SK-N-SH (cell line): ENCODE measurements around the gene ANK2. TPM values are rescaled to one million over a fixed set of nuclear protein-coding genes. Genes with fewer than 3 reads are reported as not detected.

Source experiments
- CTCF ChIA-PET: fragments of 300-600, 350-600 bp; formaldehyde crosslinking; extraction: SDS; loops from one replicate; lab custom pipeline; 2021; lab: Yijun Ruan, JAX
- POLR2A ChIA-PET: fragments of 350-600 bp; sonication (Branson Sonifier 250); formaldehyde crosslinking; extraction: SDS; loops from one replicate; lab custom pipeline; 2020; ENCODE audit warnings: antibody characterized with exemption, inconsistent platforms; lab: Yijun Ruan, JAX
- DNase-seq: peaks from one replicate; pipeline ENCODE4 v3.0.0; 2012
- H2AFZ ChIP-seq: fragments of 200-600 bp; sonication (generic); 2 replicates; pipeline ENCODE4 v1.8.1; 2016; ENCODE audit warnings: antibody characterized with exemption, mild to moderate bottlenecking, low read depth
- H3F3A ChIP-seq: fragments of 200-600 bp; sonication (generic); replicated peaks from 2 replicates; pipeline ENCODE3; 2016; ENCODE audit warnings: antibody characterized with exemption, mild to moderate bottlenecking; ENCODE audit not compliant: insufficient read depth
- H3K27ac ChIP-seq, 2 experiments: fragments of 200-500 bp in 1 of 2; fragments of 200-600 bp in 1 of 2; sonication (Bioruptor generic) in 1 of 2; sonication (generic), shearing (Covaris generic) in 1 of 2; 2 replicates each; pipeline versions ENCODE4 v1.5.1 to v1.6.1; 2014 to 2016; ENCODE audit warnings: low read depth in 2 of 2, inconsistent platforms in 1 of 2, low read length in 1 of 2, mild to moderate bottlenecking in 1 of 2, mixed read lengths in 1 of 2
- H3K27me3 ChIP-seq: fragments of 200-600 bp; sonication (generic), shearing (Covaris generic); 2 replicates; pipeline ENCODE4 v1.6.1; 2016; ENCODE audit warnings: mixed run types; ENCODE audit not compliant: insufficient read depth
- H3K36me3 ChIP-seq, 2 experiments: fragments of 200-500 bp in 1 of 2; fragments of 200-600 bp in 1 of 2; sonication (Bioruptor generic) in 1 of 2; sonication (generic) in 1 of 2; replicated peaks in 1 of 2; 2 replicates each; pipeline versions ENCODE3 to v1.5.1; 2014 to 2016; ENCODE audit warnings: low read length in 1 of 2, mild to moderate bottlenecking in 1 of 2; ENCODE audit not compliant: insufficient read depth in 2 of 2, control insufficient read depth in 1 of 2
- H3K4me1 ChIP-seq, 2 experiments: fragments of 200-500 bp in 1 of 2; fragments of 200-600 bp in 1 of 2; sonication (Bioruptor generic) in 1 of 2; sonication (generic), shearing (Covaris generic) in 1 of 2; 2 replicates each; pipeline versions ENCODE4 v1.5.1 to v1.6.1; 2014 to 2016; ENCODE audit warnings: low read depth in 1 of 2, low read length in 1 of 2, mixed run types in 1 of 2; ENCODE audit not compliant: insufficient read depth in 2 of 2, control insufficient read depth in 1 of 2
- H3K4me2 ChIP-seq: fragments of 200-600 bp; sonication (generic), shearing (Covaris generic); 2 replicates; pipeline ENCODE4 v1.6.1; 2017; ENCODE audit warnings: mixed run types
- H3K4me3 ChIP-seq, 2 experiments: fragments of 200-500 bp in 1 of 2; fragments of 200-600 bp in 1 of 2; sonication (Bioruptor generic) in 1 of 2; sonication (generic), shearing (Covaris generic) in 1 of 2; 2 replicates each; pipeline versions ENCODE4 v1.5.1 to v1.8.1; 2014 to 2016; ENCODE audit warnings: low read depth in 2 of 2, inconsistent platforms in 1 of 2, low read length in 1 of 2, mild to moderate bottlenecking in 1 of 2, mixed read lengths in 1 of 2, moderate library complexity in 1 of 2
- H3K79me2 ChIP-seq: fragments of 200-600 bp; sonication (generic); 2 replicates; pipeline ENCODE4 v1.8.1; 2017; ENCODE audit warnings: mild to moderate bottlenecking; ENCODE audit not compliant: insufficient read depth
- H3K9ac ChIP-seq: fragments of 200-600 bp; sonication (generic); 2 replicates; pipeline ENCODE4 v1.6.1; 2017; ENCODE audit warnings: mixed run types
- H3K9me2 ChIP-seq: fragments of 200-600 bp; sonication (generic); 2 replicates; pipeline ENCODE4 v1.6.1; 2017; ENCODE audit warnings: mixed run types
- H3K9me3 ChIP-seq: fragments of 200-600 bp; sonication (generic); 2 replicates; pipeline ENCODE4 v1.6.1; 2017; ENCODE audit warnings: mixed run types, mild to moderate bottlenecking, moderate library complexity
- H4K20me1 ChIP-seq: fragments of 200-600 bp; sonication (generic); 2 replicates; pipeline ENCODE4 v1.6.1; 2017; ENCODE audit warnings: mild to moderate bottlenecking, mixed run types; ENCODE audit not compliant: insufficient read depth
- EP300 ChIP-seq, 2 experiments: IDR thresholded peaks; 2 replicates each; pipeline versions ENCODE4 v1.4.0 to v1.6.1; 2012; ENCODE audit warnings: borderline replicate concordance in 1 of 2, low read depth in 1 of 2, low read length in 1 of 2
- EZH2phosphoT487 ChIP-seq: fragments of 200-600 bp; sonication (generic); IDR thresholded peaks from 2 replicates; pipeline ENCODE4 v1.6.1; 2017; ENCODE audit warnings: low read depth, mixed run types, mild to moderate bottlenecking, antibody characterized with exemption, moderate library complexity, borderline replicate concordance
- FOXJ3 ChIP-seq: sonication (generic); formaldehyde crosslinking; IDR thresholded peaks from 2 replicates; pipeline ENCODE4 v1.5.1; 2020; ENCODE audit warnings: mild to moderate bottlenecking, missing genetic modification reagents
- FOXM1 ChIP-seq: IDR thresholded peaks from 2 replicates; pipeline ENCODE4 v1.4.0; 2012; ENCODE audit warnings: low read depth, mild to moderate bottlenecking
- MEF2A ChIP-seq: IDR thresholded peaks from 2 replicates; pipeline ENCODE4 v1.4.0; 2012; ENCODE audit warnings: low read depth, borderline replicate concordance
- NFIC ChIP-seq: IDR thresholded peaks from 2 replicates; pipeline ENCODE4 v1.4.0; 2012; ENCODE audit warnings: borderline replicate concordance
- POLR2AphosphoS5 ChIP-seq: IDR thresholded peaks from 2 replicates; pipeline ENCODE4 v1.6.1; 2012; ENCODE audit warnings: low read depth, low read length
- RXRA ChIP-seq: IDR thresholded peaks from 2 replicates; pipeline ENCODE4 v1.4.0; 2012; ENCODE audit warnings: low read depth, mild to moderate bottlenecking, borderline replicate concordance
- SIN3A ChIP-seq: IDR thresholded peaks from 2 replicates; pipeline ENCODE4 v1.6.1; 2012; ENCODE audit warnings: low read depth, mild to moderate bottlenecking, low read length, moderate library complexity, borderline replicate concordance
- TCF12 ChIP-seq: IDR thresholded peaks from 2 replicates; pipeline ENCODE4 v1.4.0; 2012
- TEAD4 ChIP-seq: IDR thresholded peaks from 2 replicates; pipeline ENCODE4 v1.4.0; 2012; ENCODE audit warnings: mild to moderate bottlenecking, borderline replicate concordance; ENCODE audit not compliant: insufficient read depth
- ZBTB33 ChIP-seq: IDR thresholded peaks from 2 replicates; pipeline ENCODE4 v1.4.0; 2012; ENCODE audit warnings: low read depth, borderline replicate concordance
- WGBS: methylation state at CpG from one replicate; pipeline ENCODE4 v1.1.6; 2017; ENCODE audit warnings: low lambda C conversion rate; 5-methylcytosine and 5-hydroxymethylcytosine counted together
- polyA plus RNA-seq, 3 experiments: library from polyadenylated mRNA; depleted of rRNA; stranded (reverse); fragments of >200 nt; gene quantifications; 2 replicates each; pipeline ENCODE4 v1.2.3, GENCODE V29; 2012
- TF ChIP-seq, protein P1 (sequence below): IDR thresholded peaks from 2 replicates; pipeline ENCODE4 v1.6.1; 2012; ENCODE audit warnings: mild to moderate bottlenecking, low read depth, low read length, moderate library complexity

Gene ANK2
- polyA plus RNA-seq, 1 of the 3 experiments (the other 2 are of a cell fraction) = 0.69 TPM

DNA sequence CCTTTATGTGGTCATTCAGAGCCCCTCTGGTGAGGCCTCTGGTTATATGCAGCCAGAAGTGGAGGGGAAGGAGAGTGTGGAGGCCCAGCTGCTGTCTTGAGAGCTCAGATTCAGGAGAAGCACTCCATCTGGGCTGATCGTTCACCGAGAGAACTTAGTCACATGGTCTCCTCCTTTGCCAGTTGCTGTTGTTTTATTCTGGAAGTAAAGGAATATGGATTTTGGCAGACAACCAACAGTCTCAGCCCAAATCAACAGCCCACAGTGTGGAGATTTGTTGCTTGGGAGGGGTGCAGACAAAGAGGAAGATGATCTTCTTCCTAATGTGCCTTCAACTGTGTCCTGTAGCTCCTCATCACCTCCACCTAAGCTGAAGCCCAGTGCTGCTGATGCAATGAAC, 355.4 kb downstream of the ANK2 start:
- no peak overlapping the region for H3K4me3 ChIP-seq
- no peaks in the 10 kb centered on the region for H3F3A ChIP-seq
- H3K9me2 ChIP-seq = no peaks in the 10 kb centered on the region
- H3K79me2 ChIP-seq = no peaks in the 10 kb centered on the region
- H3K4me2 ChIP-seq = no peak overlapping the region
- no peak overlapping the region for H3K9ac ChIP-seq
- ChIA-PET POLR2A (no interaction called here), CTCF (interaction anchor here (0.7 to 1.1 kb wide), 2 partner anchors 10 to 14 kb away, joined by 3 to 5 read pairs; no protein-coding TSS in a partner anchor)
- 84% methylated on average over 2 of the region's 2 CpGs for WGBS
- no peaks in the 10 kb centered on the region for H3K36me3 ChIP-seq
- no peaks in the 10 kb centered on the region for H3K4me1 ChIP-seq
- TF ChIP-seq TCF12 (no peak), TEAD4 (no peak), EP300 (IDR thresholded peaks at IDR 0.05; ENCODE audit: borderline replicate concordance in 1 of 2, low read depth in 1 of 2, low read length in 1 of 2) (no peak), SIN3A (no peak), NFIC (no peak), POLR2AphosphoS5 (no peak), FOXM1 (no peak), FOXJ3 (CRISPR knock-in tag) (no peak), EZH2phosphoT487 (no peak), ZBTB33 (no peak), RXRA (no peak), MEF2A (no peak)
- TF ChIP-seq, protein P1, sequence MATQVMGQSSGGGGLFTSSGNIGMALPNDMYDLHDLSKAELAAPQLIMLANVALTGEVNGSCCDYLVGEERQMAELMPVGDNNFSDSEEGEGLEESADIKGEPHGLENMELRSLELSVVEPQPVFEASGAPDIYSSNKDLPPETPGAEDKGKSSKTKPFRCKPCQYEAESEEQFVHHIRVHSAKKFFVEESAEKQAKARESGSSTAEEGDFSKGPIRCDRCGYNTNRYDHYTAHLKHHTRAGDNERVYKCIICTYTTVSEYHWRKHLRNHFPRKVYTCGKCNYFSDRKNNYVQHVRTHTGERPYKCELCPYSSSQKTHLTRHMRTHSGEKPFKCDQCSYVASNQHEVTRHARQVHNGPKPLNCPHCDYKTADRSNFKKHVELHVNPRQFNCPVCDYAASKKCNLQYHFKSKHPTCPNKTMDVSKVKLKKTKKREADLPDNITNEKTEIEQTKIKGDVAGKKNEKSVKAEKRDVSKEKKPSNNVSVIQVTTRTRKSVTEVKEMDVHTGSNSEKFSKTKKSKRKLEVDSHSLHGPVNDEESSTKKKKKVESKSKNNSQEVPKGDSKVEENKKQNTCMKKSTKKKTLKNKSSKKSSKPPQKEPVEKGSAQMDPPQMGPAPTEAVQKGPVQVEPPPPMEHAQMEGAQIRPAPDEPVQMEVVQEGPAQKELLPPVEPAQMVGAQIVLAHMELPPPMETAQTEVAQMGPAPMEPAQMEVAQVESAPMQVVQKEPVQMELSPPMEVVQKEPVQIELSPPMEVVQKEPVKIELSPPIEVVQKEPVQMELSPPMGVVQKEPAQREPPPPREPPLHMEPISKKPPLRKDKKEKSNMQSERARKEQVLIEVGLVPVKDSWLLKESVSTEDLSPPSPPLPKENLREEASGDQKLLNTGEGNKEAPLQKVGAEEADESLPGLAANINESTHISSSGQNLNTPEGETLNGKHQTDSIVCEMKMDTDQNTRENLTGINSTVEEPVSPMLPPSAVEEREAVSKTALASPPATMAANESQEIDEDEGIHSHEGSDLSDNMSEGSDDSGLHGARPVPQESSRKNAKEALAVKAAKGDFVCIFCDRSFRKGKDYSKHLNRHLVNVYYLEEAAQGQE = no peak
- no peaks in the 10 kb centered on the region for H3K9me3 ChIP-seq
- no peak overlapping the region for H2AFZ ChIP-seq
- no peaks in the 10 kb centered on the region for H3K27me3 ChIP-seq
- no peaks in the 10 kb centered on the region for H4K20me1 ChIP-seq
- no peak overlapping the region for H3K27ac ChIP-seq
- DNase-seq = no peak
